ENCODE results near the gene LGR6. TPM values are rescaled to one million over a fixed set of nuclear protein-coding genes. Genes with fewer than 3 reads are reported as not detected.

Gene LGR6
- polyA plus RNA-seq, 3 donors = not detected

DNA sequence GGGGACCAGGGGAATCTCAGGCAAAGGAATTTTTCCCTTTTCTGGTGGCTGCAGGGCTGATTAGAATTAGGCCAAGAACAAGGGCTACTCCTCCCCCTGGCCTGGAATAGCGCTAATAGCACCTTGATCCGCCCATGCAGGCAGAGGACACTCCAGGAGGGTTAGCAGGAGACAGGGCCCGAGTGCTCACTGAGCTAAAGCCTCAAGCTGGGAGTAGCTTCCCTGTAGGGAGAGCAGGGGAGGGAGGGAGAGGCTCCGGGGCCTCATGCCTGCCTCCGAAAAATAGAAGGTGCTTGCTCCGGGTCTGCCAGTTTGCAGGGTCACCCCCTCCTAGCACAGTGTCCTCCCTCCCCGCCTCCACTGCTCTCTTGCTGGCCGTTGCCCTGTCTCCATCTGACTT is 37.0 kb upstream of the LGR6 start:
- Histone ChIP-seq H3K9me3 (replicated peaks in 1 of 2; ENCODE audit: control insufficient read depth in 1 of 2, insufficient read depth in 1 of 2, low read length in 2 of 2) (no peaks in the 10 kb centered on the region), H4K20me1 (ENCODE audit: insufficient read depth, low read length) (no peaks in the 10 kb centered on the region), H2AFZ (ENCODE audit: insufficient read depth, low read depth, low read length, poor library complexity, severe bottlenecking) (no peak overlapping the region), H3K4me1 (ENCODE audit: control insufficient read depth in 1 of 2, insufficient read depth in 2 of 2, low read length in 2 of 2) (peaks cover 37 to 52% of the 10 kb centered on the region in 2 donors), H3K27ac (ENCODE audit: low read depth in 1 of 2, low read length in 2 of 2) (no peak overlapping the region), H3K36me3 (replicated peaks in 1 of 2; ENCODE audit: control insufficient read depth in 1 of 2, insufficient read depth in 2 of 2, low read length in 2 of 2) (peaks cover 20 to 39% of the 10 kb centered on the region in 2 donors), H3K4me3 (replicated peaks in 1 of 3; ENCODE audit: low read depth in 2 of 3, low read length in 3 of 3) (no peak overlapping the region), H3K27me3 (ENCODE audit: control insufficient read depth in 2 of 2, insufficient read depth in 2 of 2, low read length in 2 of 2) (no peaks in the 10 kb centered on the region), H3K79me2 (ENCODE audit: insufficient read depth, low read length) (peaks cover 70% of the 10 kb centered on the region), H3K9ac (ENCODE audit: insufficient read depth, low read length, poor library complexity, severe bottlenecking) (no peak overlapping the region), H3K4me2 (replicated peaks; ENCODE audit: extremely low read depth, low read length, poor library complexity, severe bottlenecking) (no peak overlapping the region)
- Mint-ChIP-seq H3K9me3 (no peaks in the 10 kb centered on the region), H3K36me3 (peaks cover 21 to 50% of the 10 kb centered on the region in 2 donors), H3K27ac (peak overlapping the region in 1 of 7 donors; percentile 63), H3K27me3 (ENCODE audit: low read depth in 3 of 3) (peaks cover 0 to 3% (median 0%) of the 10 kb centered on the region in 3 donors), H3K4me1 (peaks cover 60% of the 10 kb centered on the region), H3K4me3 (no peak overlapping the region)
- TF ChIP-seq, protein P1, sequence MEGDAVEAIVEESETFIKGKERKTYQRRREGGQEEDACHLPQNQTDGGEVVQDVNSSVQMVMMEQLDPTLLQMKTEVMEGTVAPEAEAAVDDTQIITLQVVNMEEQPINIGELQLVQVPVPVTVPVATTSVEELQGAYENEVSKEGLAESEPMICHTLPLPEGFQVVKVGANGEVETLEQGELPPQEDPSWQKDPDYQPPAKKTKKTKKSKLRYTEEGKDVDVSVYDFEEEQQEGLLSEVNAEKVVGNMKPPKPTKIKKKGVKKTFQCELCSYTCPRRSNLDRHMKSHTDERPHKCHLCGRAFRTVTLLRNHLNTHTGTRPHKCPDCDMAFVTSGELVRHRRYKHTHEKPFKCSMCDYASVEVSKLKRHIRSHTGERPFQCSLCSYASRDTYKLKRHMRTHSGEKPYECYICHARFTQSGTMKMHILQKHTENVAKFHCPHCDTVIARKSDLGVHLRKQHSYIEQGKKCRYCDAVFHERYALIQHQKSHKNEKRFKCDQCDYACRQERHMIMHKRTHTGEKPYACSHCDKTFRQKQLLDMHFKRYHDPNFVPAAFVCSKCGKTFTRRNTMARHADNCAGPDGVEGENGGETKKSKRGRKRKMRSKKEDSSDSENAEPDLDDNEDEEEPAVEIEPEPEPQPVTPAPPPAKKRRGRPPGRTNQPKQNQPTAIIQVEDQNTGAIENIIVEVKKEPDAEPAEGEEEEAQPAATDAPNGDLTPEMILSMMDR (IDR thresholded peaks at IDR 0.05) = no peak
- WGBS (ENCODE audit: insufficient coverage) = 100% methylated on average over 3 of the region's 8 CpGs
- DNase-seq = no peak
- intact Hi-C loops (cut with micrococcal nuclease) = no loop called here

DNA sequence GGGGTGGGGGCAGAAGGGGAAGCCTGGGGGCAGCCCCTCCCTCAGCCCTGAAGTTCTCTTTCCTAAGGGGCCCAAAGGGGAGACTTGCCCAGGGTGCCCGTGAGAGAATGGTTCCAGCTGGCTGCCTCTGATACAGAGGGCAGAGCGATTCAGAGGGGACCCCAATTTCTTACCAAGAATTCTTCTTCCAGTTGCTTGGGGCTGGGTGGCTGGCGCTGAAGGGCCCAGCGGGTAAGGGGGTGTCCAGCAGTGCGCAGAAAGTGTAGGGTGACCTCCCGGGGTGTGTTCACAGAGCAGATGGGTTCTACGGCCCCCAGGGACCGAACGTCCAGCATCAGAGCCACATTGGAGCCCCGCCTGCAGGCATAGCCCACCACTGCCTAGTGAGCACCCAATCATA is 35.7 kb upstream of the LGR6 start:
- Mint-ChIP-seq H3K4me1 (peaks cover 74% of the 10 kb centered on the region), H3K9me3 (no peaks in the 10 kb centered on the region), H3K27me3 (ENCODE audit: low read depth in 3 of 3) (peaks cover 0 to 3% (median 2%) of the 10 kb centered on the region in 3 donors), H3K4me3 (no peak overlapping the region), H3K27ac (peak overlapping the region in 3 of 7 donors; percentile 9 to 60 (median 25)), H3K36me3 (peaks cover 13 to 36% of the 10 kb centered on the region in 2 donors)
- H3K79me2 ChIP-seq (ENCODE audit: insufficient read depth, low read length) = peaks cover 75% of the 10 kb centered on the region
- DNase-seq = no peak
- no peaks in the 10 kb centered on the region for H3K9me3 ChIP-seq (replicated peaks in 1 of 2; ENCODE audit: control insufficient read depth in 1 of 2, insufficient read depth in 1 of 2, low read length in 2 of 2)
- 80% methylated on average over 8 of the region's 10 CpGs for WGBS (ENCODE audit: insufficient coverage)
- peaks cover 11 to 26% of the 10 kb centered on the region in 2 donors for H3K36me3 ChIP-seq (replicated peaks in 1 of 2; ENCODE audit: control insufficient read depth in 1 of 2, insufficient read depth in 2 of 2, low read length in 2 of 2)
- H3K27ac ChIP-seq (ENCODE audit: low read depth in 1 of 2, low read length in 2 of 2) = no peak overlapping the region
- intact Hi-C loops (cut with micrococcal nuclease) = no loop called here
- H3K9ac ChIP-seq (ENCODE audit: insufficient read depth, low read length, poor library complexity, severe bottlenecking) = no peak overlapping the region
- H2AFZ ChIP-seq (ENCODE audit: insufficient read depth, low read depth, low read length, poor library complexity, severe bottlenecking) = no peak overlapping the region
- H4K20me1 ChIP-seq (ENCODE audit: insufficient read depth, low read length) = no peaks in the 10 kb centered on the region
- no peaks in the 10 kb centered on the region for H3K27me3 ChIP-seq (ENCODE audit: control insufficient read depth in 2 of 2, insufficient read depth in 2 of 2, low read length in 2 of 2)
- TF ChIP-seq, protein P1 (IDR thresholded peaks at IDR 0.05) = no peak
- no peak overlapping the region for H3K4me2 ChIP-seq (replicated peaks; ENCODE audit: extremely low read depth, low read length, poor library complexity, severe bottlenecking)
- H3K4me3 ChIP-seq (replicated peaks in 1 of 3; ENCODE audit: low read depth in 2 of 3, low read length in 3 of 3) = no peak overlapping the region
- H3K4me1 ChIP-seq (ENCODE audit: control insufficient read depth in 1 of 2, insufficient read depth in 2 of 2, low read length in 2 of 2) = peaks cover 51 to 65% of the 10 kb centered on the region in 2 donors
